Ureter (tissue), 1 donor: ENCODE data around the gene DDO. TPM values are rescaled to one million over a fixed set of nuclear protein-coding genes. Genes with fewer than 3 reads are reported as not detected.
"Not testable (repeated sequence)": the region's sequence is repeated elsewhere in the genome, so short reads cannot be mapped to it uniquely, and the experiment has no call there.

Experiments used
- DNase-seq: peaks from one replicate; pipeline ENCODE4 v3.0.0-alpha.2; 2020; ENCODE audit warnings: low spot score
- total RNA-seq: library from RNA; stranded (reverse); gene quantifications from one replicate; pipeline ENCODE4 v1.2.4, GENCODE V29; 2023
- donor health status: DM: yes; HTN: yes; CAD: no.

DDO gene
- total RNA-seq, 1 donor from 2014 or later: 0.42 TPM

GRCh38 chr6:110368284-110368683 lies 47.1 kb downstream of the DDO start:
- no peak for DNase-seq

GRCh38 chr6:110367825-110368224 lies 47.5 kb downstream of the DDO start:
- no peak for DNase-seq

- DNase-seq: no peak
Measured at GRCh38 chr6:110366975-110367374, 48.4 kb downstream of the DDO start.

- DNase-seq: no peak
Measured at GRCh38 chr6:110366256-110366655, 49.1 kb downstream of the DDO start.

GRCh38 chr6:110364364-110365105 lies 50.8 kb downstream of the DDO start:
- DNase-seq: no peak

GRCh38 chr6:110363748-110364147 lies 51.6 kb downstream of the DDO start:
- no peak for DNase-seq

- DNase-seq: no peak
Measured at GRCh38 chr6:110360676-110361075, 54.7 kb downstream of the DDO start.

GRCh38 chr6:110359556-110359955 lies 55.8 kb downstream of the DDO start:
- DNase-seq: no peak

- no peak for DNase-seq
Measured at GRCh38 chr6:110358553-110359160, 56.7 kb downstream of the DDO start.

- DNase-seq: no peak
Measured at GRCh38 chr6:110357664-110358552, 57.5 kb downstream of the DDO start, which contains the start of gene METTL24. TSS of gene METTL24 (minus strand) at chr6:110358349. CDS start at chr6:110358272, 77 bp downstream.

- DNase-seq: no peak
Measured at GRCh38 chr6:110357298-110357663, 58.1 kb downstream of the DDO start.

GRCh38 chr6:110356778-110357177 lies 58.6 kb downstream of the DDO start:
- no peak for DNase-seq

- no peak for DNase-seq
Measured at GRCh38 chr6:110355727-110356126, 59.6 kb downstream of the DDO start.

GRCh38 chr6:110355022-110355421 lies 60.4 kb downstream of the DDO start:
- no peak for DNase-seq

- DNase-seq: no peak
Measured at GRCh38 chr6:110354153-110354552, 61.2 kb downstream of the DDO start.

- DNase-seq: no peak
Measured at GRCh38 chr6:110353457-110354001, 61.8 kb downstream of the DDO start.

- no peak for DNase-seq
Measured at GRCh38 chr6:110352563-110353262, 62.7 kb downstream of the DDO start.

GRCh38 chr6:110351986-110352385 lies 63.4 kb downstream of the DDO start:
- no peak for DNase-seq

- no peak for DNase-seq
Measured at GRCh38 chr6:110351546-110351945, 63.8 kb downstream of the DDO start.

GRCh38 chr6:110350593-110350992 lies 64.8 kb downstream of the DDO start:
- not testable (repeated sequence) for DNase-seq

- no peak for DNase-seq
Measured at GRCh38 chr6:110348961-110349690, 66.2 kb downstream of the DDO start.
